ENCODE results near the gene GOSR1.
"Not testable (repeated sequence)": the region's sequence is repeated elsewhere in the genome, so short reads cannot be mapped to it uniquely, and the experiment has no call there.

Gene GOSR1
- total RNA-seq = 27.4 to 43.4 reads per million in 2 donors

DNA sequence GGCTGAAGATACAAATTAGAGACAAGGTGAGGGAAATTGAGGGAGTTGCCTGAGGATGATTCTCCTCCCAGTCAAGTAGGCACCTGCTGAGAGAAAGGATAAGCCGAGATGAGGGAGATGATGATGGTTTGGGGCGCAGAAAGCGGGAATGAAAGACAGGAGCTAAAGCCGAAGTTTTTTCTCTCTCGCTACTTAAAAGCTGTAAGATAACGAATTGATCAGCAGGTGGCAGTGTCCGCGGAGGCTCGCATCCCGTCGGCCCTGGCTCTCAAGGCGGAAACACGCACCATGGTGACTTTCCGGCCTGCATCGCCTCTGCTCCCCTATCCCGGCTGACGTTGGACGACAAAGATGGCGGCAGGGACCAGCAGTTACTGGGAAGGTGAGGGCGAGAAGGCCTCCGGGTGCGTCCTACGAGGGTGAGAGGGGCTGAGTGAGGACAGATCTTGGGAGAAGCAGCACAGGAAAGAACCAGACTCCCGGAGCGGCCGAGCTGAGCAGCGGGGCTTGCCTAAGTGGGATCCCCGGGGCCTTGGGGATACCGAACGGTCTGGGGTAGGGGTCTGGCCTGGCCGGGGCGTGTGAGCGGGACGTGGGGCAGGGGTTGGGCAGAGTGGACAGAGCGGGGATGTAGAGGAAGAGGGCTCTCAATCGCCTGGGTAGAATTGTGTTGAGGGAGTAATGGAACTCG, at the start of gene GOSR1:
Gene GOSR1, plus strand, starts transcription at position 326 of the 691 bp plus-strand sequence. Its CDS starts 26 bp downstream, at position 352.
- DNase-seq = peak; percentile 76 to 96 (median 88)

GRCh38 chr17:30427611-30428010, 49.6 kb upstream of the GOSR1 start:
- no peak for DNase-seq

GRCh38 chr17:30429155-30429554, 48.1 kb upstream of the GOSR1 start:
- DNase-seq = no peak

- no peak for DNase-seq
Observed at GRCh38 chr17:30433514-30433913, 43.7 kb upstream of the GOSR1 start.

DNA sequence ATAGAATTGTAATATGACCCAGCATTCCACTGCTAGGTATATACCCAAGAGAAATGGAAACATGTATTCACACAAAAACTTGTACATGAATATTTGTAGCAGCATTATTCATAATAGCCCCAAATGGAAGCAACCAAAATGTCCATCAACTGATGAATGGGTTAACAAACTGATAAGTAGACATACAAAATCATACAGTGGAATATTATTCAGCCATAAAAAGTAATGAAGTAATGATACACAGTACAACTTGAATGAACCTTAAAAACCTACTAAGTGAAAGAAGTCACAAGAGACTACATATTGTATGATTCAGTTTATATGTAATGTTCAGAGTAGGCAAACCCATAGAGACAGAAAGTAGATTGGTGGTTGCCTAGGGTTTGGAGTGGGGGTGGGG, 40.5 kb upstream of the GOSR1 start:
- no peak for DNase-seq

- DNase-seq = no peak
Observed at GRCh38 chr17:30443721-30444120, 33.5 kb upstream of the GOSR1 start.

DNA sequence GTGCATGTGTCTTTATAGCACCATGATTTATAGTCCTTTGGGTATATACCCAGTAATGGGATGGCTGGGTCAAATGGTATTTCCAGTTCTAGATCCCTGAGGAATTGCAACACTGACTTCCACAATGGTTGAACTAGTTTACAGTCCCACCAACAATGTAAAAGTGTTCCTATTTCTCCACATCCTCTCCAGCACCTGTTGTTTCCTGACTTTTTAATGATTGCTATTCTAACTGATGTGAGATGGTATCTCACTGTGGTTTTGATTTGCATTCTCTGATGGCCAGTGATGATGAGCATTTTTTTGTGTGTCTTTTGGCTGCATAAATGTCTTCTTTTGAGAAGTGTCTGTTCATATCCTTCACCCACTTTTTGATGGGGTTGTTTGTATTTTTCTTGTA, 30.6 kb upstream of the GOSR1 start:
- DNase-seq = not testable (repeated sequence)

DNA sequence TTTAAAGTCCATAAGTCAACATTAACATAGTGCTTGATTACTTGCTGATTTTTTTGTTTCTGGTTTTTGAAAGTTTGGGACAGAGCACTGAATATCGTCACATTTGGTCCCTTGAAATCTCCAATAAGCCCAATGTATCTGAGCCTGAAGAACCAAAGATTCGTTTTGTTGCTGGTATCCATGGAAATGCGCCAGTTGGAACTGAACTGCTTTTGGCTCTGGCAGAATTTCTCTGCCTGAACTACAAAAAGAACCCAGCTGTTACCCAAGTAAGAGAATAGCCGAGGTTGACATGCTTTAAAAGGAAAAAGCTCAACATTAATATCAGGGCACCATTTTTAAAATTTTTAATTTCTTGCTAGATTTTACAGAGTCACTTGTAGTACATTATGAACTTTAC, 27.7 kb upstream of the GOSR1 start:
- DNase-seq = no peak

DNA sequence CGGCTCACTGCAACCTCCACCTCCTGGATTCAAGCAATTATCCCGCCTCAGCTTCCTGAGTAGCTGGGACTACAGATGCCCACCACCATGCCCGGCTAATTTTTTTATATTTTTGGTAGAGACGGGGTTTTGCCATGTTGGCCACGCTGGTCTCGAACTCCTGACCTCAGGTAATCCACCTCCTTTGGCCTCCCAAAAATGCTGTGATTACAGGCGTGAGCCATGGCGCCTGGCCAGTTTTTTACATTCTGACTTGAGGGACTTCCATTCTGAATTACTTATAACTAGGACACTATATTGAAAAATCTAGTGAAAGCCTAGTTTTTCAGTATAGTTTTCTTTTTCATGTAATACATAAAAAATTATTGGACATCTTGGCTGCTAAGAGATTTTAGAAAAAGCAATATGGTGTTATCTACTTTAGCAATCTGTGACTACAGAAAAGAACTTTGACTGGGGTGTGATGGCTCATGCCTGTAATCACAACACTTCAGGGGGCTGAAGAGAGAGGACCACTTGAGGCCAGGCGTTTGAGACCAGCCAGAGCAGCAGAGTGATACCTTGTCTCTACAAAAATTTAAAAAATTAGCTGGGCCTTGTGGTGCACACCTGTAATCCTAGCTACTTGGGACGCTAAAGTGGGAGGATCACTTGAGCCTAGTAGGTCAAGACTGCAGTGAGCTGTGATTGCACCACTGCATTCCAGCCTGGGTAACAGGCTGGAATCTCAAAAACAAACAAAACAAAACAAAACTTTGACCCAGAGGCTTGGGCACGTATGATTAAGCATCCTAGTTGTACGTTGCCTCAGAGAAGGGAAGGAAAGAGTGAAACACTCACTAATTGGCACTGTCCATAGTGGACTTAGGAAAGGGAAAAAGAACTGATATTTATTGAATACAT, 26.8 kb upstream of the GOSR1 start:
- no peak for DNase-seq

- no peak for DNase-seq
Observed at GRCh38 chr17:30454635-30455034, 22.6 kb upstream of the GOSR1 start.

- DNase-seq = no peak
Observed at GRCh38 chr17:30458371-30458770, 18.8 kb upstream of the GOSR1 start.

- DNase-seq = not testable (repeated sequence)
Observed at GRCh38 chr17:30458797-30459413, 18.3 kb upstream of the GOSR1 start.

- DNase-seq = no peak
Observed at GRCh38 chr17:30468465-30468864, 8.7 kb upstream of the GOSR1 start.

DNA sequence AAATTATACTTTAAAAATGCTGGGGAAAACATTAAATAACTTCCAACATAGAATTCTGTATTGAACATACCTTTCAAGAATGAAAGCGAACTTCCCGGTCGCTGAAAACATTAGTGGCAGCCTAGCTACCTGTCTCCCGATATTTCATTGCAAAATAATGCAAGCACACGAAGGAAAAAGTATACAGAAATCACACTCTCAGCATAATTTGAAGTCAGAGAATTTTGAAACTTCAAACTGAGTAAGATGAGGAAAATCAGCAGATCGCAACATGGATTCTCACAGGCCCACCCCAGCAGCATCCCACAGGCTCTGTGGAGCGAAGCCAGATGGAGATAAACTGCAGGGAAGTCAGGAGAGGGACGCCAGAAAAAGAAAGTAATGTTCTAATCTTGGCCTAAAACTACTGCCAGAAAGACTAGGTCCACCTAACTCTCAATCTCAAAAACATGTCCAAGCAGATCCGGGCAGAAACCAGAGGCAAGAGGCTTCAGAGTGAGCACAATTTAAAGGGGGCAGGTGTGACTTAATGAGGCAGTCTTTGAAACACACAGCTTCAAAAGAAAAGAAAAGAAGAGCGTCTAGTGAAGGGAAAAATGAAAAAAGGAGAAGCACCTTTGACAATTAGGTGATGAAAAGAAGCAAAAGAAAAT, 4.8 kb upstream of the GOSR1 start:
- no peak for DNase-seq

DNA sequence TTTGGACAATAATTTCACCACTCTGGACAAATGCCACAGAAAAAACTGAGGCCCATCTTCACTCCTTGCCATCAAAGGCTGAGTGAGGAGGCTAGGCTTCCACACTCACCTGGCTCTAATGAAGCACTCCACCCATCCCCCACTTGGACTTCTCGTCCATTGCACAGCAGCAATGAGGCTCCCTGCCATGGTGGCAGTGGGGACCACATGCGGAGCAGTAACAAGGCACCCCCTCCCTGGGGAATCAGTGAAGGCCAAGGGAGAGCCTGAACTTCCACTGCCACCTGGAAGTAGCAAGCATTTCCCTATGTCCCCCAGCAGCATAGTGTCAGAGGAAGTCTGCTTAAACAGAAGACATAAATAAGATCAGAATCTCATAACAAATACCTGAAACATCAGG, 2.0 kb upstream of the GOSR1 start:
- no peak for DNase-seq

DNA sequence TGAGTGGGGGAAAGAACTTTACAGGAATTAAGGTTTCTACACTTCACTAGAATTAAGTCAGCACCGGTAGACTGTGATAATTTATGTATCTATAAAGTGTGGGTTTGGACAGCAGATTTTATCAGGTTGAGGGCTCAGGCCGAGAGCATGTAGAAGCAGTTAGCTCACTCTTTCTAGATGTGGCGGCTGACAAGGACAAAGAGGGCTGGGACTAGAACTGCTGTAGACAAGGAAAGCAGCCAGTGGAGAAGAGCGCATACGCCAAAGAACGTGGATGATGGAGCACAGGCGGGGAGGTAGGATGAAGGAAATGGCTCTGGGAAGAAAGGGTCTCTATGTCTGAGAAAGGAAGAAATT, 504 bp upstream of the GOSR1 start:
- DNase-seq = peak in 1 of 5 experiments; percentile 65

DNA sequence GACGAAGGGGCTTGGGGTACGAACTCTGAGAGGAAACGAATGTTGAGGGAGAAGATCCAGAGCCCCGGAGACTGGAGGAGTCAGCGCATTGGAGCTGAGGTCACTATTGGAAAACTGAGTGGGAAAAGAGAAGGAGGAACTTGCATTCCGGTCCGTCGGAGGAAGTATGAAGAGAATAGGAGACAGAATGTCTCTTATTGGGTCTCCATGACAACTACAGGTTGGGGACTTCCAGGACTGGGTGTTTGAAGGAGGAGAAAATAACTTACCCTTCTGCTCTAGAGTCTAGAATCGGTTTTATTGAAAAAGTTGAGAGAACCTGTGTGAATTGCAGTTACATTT, 537 bp downstream of the GOSR1 start:
- peak in 1 of 5 experiments; percentile 27 for DNase-seq

- no peak for DNase-seq
Observed at GRCh38 chr17:30482555-30482954, 5.3 kb downstream of the GOSR1 start.

DNA sequence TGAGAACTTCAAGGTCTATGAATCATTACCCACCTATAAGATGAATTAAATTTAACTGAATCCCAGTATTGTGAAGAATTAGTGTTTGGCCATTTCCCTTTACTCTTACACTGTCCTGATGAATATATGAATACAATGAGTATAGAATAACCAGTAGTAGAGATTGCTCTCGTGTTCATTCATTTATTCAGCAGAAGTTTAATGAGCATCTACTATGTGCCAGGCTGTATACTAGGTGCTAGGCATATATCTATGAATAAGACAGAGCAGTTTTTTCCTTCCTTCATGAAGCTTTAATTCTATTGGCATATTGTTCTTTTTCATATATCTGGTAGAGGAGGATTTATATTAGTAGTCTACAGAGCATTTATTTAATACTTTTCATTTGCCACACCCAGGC, 6.0 kb downstream of the GOSR1 start:
- no peak for DNase-seq

GRCh38 chr17:30493780-30494179, 16.6 kb downstream of the GOSR1 start:
- DNase-seq = no peak

DNA sequence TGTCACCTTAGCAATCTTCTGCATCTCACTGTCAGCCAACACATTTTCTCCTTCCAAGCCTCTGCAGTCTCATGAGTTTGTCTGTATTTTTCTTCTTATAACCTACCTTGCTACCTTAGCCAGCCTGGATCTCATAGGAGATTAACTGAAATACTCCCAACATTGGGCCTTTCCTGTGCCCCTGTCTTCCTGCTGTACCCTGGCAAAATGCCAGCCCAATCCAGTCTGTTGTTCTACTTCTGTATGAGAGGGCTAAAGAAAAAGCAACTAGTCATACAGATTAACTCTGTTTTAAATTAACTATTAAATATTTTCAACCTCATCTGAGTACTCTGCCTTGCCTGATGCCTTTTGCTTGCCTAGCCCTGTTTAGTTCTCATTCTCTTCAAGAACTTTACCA, 18.4 kb downstream of the GOSR1 start:
- no peak for DNase-seq

DNA sequence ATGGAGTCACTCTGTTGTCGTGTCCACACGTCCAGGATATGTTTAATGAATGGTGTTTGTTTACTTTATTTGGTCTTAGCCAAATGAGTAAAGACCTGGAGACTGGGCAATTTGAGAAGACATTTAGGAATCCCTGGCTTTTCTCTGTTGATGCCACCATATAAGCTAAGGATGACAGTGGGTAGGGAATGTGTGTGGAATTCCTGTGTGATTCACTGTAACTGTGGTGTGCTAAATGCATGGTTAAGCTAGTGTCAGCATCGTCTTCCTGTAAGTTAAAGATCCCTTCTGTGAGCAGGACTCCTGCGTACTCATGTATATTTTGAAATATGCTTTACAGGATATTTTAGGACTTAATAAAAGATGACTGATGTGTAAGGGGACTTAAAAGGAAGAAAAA, 26.4 kb downstream of the GOSR1 start:
- DNase-seq = no peak

- peak in 1 of 5 experiments; percentile 52 for DNase-seq
Observed at GRCh38 chr17:30505868-30506417, 28.7 kb downstream of the GOSR1 start.
